H1 (cell line): Measurements from ENCODE around the gene ALG3. TPM values are rescaled to one million over a fixed set of nuclear protein-coding genes. Genes with fewer than 3 reads are reported as not detected.

ENCODE experiments used
- CBX8 ChIP-seq: fragments of 300-800, 300-1000 bp; sonication (generic); IDR thresholded peaks from 2 replicates; pipeline ENCODE4 v1.7.1; 2016; ENCODE audit warnings: low read depth, low read length, borderline replicate concordance
- CEBPB ChIP-seq: IDR thresholded peaks from 2 replicates; pipeline ENCODE4 v1.6.1; 2012; ENCODE audit warnings: low read depth, low read length
- KDM1A ChIP-seq: fragments of 200-600, 300-600 bp; sonication (generic); IDR thresholded peaks from 2 replicates; pipeline ENCODE4 v1.7.1; 2016; ENCODE audit warnings: mild to moderate bottlenecking, low read length, borderline replicate concordance
- KDM4A ChIP-seq: IDR thresholded peaks from one replicate; pipeline ENCODE4 v1.7.1; 2012; ENCODE audit warnings: low read depth, mild to moderate bottlenecking, moderate library complexity, low read length, inconsistent platforms; ENCODE audit not compliant: severe bottlenecking
- MAX ChIP-seq: IDR thresholded peaks from 2 replicates; pipeline ENCODE4 v1.6.1; 2012; ENCODE audit warnings: inconsistent platforms
- PHF8 ChIP-seq: fragments of 200-600 bp; sonication (generic); conservative IDR thresholded peaks from 2 replicates; pipeline ENCODE4 v1.7.1; 2012; ENCODE audit warnings: low read depth, mild to moderate bottlenecking, inconsistent platforms, low read length, moderate library complexity
- POLR2A ChIP-seq, 2 experiments: IDR thresholded peaks; 1 replicate in 1 of 2; 2 replicates in 1 of 2; pipeline ENCODE4 v1.6.1; 2011; ENCODE audit warnings: low read depth in 2 of 2, low read length in 2 of 2, mild to moderate bottlenecking in 2 of 2; ENCODE audit errors: control extremely low read depth in 1 of 2
- RXRA ChIP-seq: IDR thresholded peaks from 2 replicates; pipeline ENCODE4 v1.6.1; 2011; ENCODE audit warnings: low read depth, mild to moderate bottlenecking, low read length, moderate library complexity; ENCODE audit not compliant: insufficient read depth
- SP2 ChIP-seq: IDR thresholded peaks from 2 replicates; pipeline ENCODE4 v1.6.1; 2012; ENCODE audit warnings: mild to moderate bottlenecking, low read length, inconsistent platforms
- SUZ12 ChIP-seq: fragments of 200-600 bp; sonication (generic); IDR thresholded peaks from 2 replicates; pipeline ENCODE4 v1.6.1; 2012; ENCODE audit warnings: mild to moderate bottlenecking, inconsistent platforms, low read length, moderate library complexity, mixed read lengths
- YY1 ChIP-seq: IDR thresholded peaks from 2 replicates; pipeline ENCODE4 v1.6.1; 2011; ENCODE audit warnings: low read depth, mild to moderate bottlenecking, low read length
- ZNF274 ChIP-seq: IDR thresholded peaks from 2 replicates; pipeline ENCODE4 v1.7.0; 2012; ENCODE audit warnings: low read length, borderline replicate concordance; ENCODE audit errors: extremely low read depth
- polyA plus RNA-seq, 7 experiments: library from polyadenylated mRNA; depleted of rRNA in 3 of 7; stranded (reverse) in 5 of 7; unstranded in 2 of 7; fragments of >200 nt in 5 of 7; fragments of 200-250 nt in 2 of 7; gene quantifications; 1 replicate in 5 of 7; 2 replicates in 1 of 7; 4 replicates in 1 of 7; pipeline versions ENCODE4 v1.2.1 to v1.2.3, GENCODE V29; 2011 to 2013; ENCODE audit warnings: missing spikeins in 2 of 7, mixed read lengths in 2 of 7
- total RNA-seq: library from RNA; stranded (reverse); fragmentation: NEBNext Ultra II Directional; extraction: Animal tissue kit (Norgen Biotek cat#: 25700); gene quantifications from 2 replicates; pipeline ENCODE4 v1.2.1, GENCODE V29; 2021

The ALG3 gene
- total and polyA plus RNA-seq, 2 of the 8 experiments (the other 6 are each of a cell fraction or from before 2014, with no cell fraction given) = 54.6 to 148 TPM

- TF ChIP-seq MAX (peak; percentile 79), KDM1A (no peak), ZNF274 (no peak), SP2 (no peak), CEBPB (peak; percentile 81), RXRA (no peak), SUZ12 (peak; percentile 60; the same call in 1 of the 2 replicates), CBX8 (no peak), POLR2A (IDR thresholded peaks at IDR 0.05; ENCODE audit: control extremely low read depth in 1 of 2, low read depth in 2 of 2, low read length in 2 of 2) (peak in 1 of 2 experiments; percentile 71; a peak in 1 of 3 replicates), KDM4A (peak; percentile 85), PHF8 (no peak; the same call in 1 of the 2 replicates), YY1 (peak; percentile 47; the same call in 1 of the 2 replicates)
- TF ChIP-seq, all 59 proteins: peak for 8
Measured at GRCh38 chr3:184261854-184262763, 13.3 kb upstream of the ALG3 start (continued).
